Chondrocyte (in vitro differentiated cells): ENCODE data around the gene GARNL3. TPM values are rescaled to one million over a fixed set of nuclear protein-coding genes. Genes with fewer than 3 reads are reported as not detected.

ENCODE experiments used
- DNase-seq: peaks from one replicate; pipeline ENCODE4 v3.0.0; 2021; ENCODE audit warnings: mixed read lengths, low spot score
- H3K27ac Mint-ChIP-seq: one replicate; pipeline ENCODE4 v1.8.0; 2021; ENCODE audit warnings: mild to moderate bottlenecking, moderate library complexity, mixed read lengths; ENCODE audit not compliant: unreplicated experiment
- H3K27me3 Mint-ChIP-seq: 2 replicates; pipeline ENCODE4 v1.8.0; 2021; ENCODE audit warnings: low read depth, mixed read lengths
- H3K36me3 Mint-ChIP-seq: 2 replicates; pipeline ENCODE4 v1.8.0; 2021; ENCODE audit warnings: low read depth, mixed read lengths
- H3K4me1 Mint-ChIP-seq: 2 replicates; pipeline ENCODE4 v1.8.0; 2021; ENCODE audit warnings: low read depth, mild to moderate bottlenecking, mixed read lengths
- H3K4me3 Mint-ChIP-seq: one replicate; pipeline ENCODE4 v1.8.0; 2021; ENCODE audit warnings: mild to moderate bottlenecking, moderate library complexity, mixed read lengths; ENCODE audit not compliant: unreplicated experiment
- H3K9me3 Mint-ChIP-seq: 2 replicates; pipeline ENCODE4 v1.8.0; 2021; ENCODE audit warnings: low read depth, mixed read lengths
- total RNA-seq: library from RNA; stranded (reverse); gene quantifications from 3 replicates; pipeline ENCODE4 v1.2.1, GENCODE V29; 2021
- TF ChIP-seq, protein P1 (sequence below): fragments of 200-600 bp; sonication (generic); IDR thresholded peaks from 2 replicates; pipeline ENCODE4 v1.5.0; 2021; ENCODE audit warnings: antibody characterized with exemption, mild to moderate bottlenecking, moderate library complexity

GARNL3 gene
- total RNA-seq, 1 donor from 2014 or later, result 8.9 TPM

DNA sequence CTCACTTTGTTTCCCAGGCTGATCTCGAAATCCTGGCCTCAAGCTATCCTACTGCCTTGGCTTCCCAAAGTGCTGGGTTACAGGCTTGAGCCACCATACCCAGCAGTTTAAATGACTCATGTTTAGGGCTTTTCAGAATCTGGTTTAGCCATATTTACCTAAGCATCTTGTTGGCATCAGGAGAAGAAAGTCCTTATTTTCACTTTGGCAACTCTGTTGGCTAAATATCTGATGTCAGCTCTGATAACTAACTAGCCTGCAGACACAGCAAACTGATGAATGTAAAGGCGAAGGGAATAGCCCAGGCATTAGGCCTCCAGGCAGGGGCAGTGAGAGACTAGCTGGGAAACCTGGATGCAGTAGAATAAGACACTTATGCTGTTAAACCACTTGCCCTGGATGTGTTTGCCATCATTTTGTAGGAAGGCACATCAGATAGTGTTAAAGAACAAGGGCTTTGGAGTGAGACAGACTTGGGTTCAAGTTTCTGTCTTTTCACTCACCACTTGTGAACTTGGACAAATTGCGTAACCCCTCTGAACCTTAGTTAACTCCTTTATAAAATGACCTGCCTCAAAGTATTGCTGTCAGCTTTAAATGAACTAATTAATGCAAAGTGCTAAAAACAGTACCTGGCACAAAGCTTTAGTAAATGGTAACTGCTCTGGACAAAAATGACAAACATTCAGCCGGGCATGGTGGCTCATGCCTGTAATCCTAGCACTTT lies 34.7 kb upstream of the GARNL3 start:
- TF ChIP-seq, protein P1, sequence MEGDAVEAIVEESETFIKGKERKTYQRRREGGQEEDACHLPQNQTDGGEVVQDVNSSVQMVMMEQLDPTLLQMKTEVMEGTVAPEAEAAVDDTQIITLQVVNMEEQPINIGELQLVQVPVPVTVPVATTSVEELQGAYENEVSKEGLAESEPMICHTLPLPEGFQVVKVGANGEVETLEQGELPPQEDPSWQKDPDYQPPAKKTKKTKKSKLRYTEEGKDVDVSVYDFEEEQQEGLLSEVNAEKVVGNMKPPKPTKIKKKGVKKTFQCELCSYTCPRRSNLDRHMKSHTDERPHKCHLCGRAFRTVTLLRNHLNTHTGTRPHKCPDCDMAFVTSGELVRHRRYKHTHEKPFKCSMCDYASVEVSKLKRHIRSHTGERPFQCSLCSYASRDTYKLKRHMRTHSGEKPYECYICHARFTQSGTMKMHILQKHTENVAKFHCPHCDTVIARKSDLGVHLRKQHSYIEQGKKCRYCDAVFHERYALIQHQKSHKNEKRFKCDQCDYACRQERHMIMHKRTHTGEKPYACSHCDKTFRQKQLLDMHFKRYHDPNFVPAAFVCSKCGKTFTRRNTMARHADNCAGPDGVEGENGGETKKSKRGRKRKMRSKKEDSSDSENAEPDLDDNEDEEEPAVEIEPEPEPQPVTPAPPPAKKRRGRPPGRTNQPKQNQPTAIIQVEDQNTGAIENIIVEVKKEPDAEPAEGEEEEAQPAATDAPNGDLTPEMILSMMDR, result no peak
- Mint-ChIP-seq H3K27me3 (no peaks in the 10 kb centered on the region), H3K4me3 (no peak overlapping the region), H3K27ac (no peak overlapping the region), H3K9me3 (no peaks in the 10 kb centered on the region), H3K36me3 (no peaks in the 10 kb centered on the region), H3K4me1 (peaks cover 35% of the 10 kb centered on the region)
- no peak for DNase-seq

DNA sequence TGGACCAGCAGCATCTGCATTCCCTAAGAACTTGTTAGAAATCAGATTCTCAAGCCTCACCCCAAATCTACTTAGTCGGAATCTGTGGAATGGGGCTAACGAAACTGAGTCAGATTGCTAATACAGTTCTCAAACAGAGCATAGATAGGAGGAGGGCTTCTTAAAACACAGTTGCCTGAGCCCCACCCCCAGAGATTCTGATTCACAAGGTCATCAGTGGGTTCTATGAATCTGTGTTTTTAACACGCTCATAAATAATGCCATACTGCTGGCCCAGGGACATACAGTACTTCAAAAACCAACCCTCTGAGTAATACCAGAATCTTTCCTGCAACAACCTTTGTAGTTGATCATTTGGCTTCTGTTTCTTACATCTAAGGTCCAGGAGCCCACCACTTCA lies 32.9 kb upstream of the GARNL3 start:
- TF ChIP-seq, protein P1, result no peak
- peaks cover under 1% of the 10 kb centered on the region for H3K36me3 Mint-ChIP-seq
- no peak for DNase-seq
- H3K27ac Mint-ChIP-seq, result no peak overlapping the region
- H3K27me3 Mint-ChIP-seq, result no peaks in the 10 kb centered on the region
- no peaks in the 10 kb centered on the region for H3K9me3 Mint-ChIP-seq
- H3K4me1 Mint-ChIP-seq, result peaks cover 25% of the 10 kb centered on the region
- no peak overlapping the region for H3K4me3 Mint-ChIP-seq

DNA sequence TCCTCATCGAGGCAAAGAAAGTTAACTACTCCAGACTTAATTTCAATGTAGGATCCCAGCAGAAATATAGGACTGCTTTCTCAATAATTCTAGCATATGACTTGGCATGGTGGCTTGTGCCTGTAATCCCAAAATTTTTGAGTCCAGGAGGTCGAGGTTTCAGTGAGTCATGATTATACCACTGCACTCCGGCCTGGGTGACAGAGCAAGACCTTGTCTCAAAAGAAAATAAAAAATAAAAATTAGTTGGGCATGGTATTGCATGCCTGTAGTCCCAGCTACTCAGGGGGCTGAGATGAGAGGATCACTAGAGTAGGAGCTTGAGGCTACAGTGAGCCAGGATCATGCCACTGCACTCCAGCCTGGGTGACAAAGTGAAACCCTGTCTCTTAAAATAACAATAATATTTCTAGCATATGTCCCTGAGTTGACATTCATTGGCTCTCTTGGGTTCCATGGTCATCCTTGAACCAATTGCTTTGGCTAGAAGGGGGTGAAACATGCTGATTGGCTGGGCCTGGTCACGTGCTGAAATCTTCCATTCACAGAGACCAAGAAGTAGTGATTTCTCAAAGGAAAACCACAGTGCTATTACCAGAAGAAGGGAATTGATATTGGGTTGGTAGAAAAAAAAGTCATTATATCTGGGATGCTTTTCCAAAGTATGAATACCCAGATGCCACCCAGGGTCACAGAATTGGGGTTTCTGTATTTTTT lies 31.6 kb upstream of the GARNL3 start:
- H3K27me3 Mint-ChIP-seq, result no peaks in the 10 kb centered on the region
- DNase-seq, result no peak
- peaks cover 5% of the 10 kb centered on the region for H3K36me3 Mint-ChIP-seq
- no peak overlapping the region for H3K4me3 Mint-ChIP-seq
- no peaks in the 10 kb centered on the region for H3K9me3 Mint-ChIP-seq
- peak overlapping the region; percentile 42 for H3K27ac Mint-ChIP-seq
- peaks cover 24% of the 10 kb centered on the region for H3K4me1 Mint-ChIP-seq
- TF ChIP-seq, protein P1, result no peak

- H3K36me3 Mint-ChIP-seq, result peaks cover 5% of the 10 kb centered on the region
- TF ChIP-seq, protein P1, result no peak
- H3K9me3 Mint-ChIP-seq, result no peaks in the 10 kb centered on the region
Observed at GRCh38 chr9:127233550-127233949, 31.0 kb upstream of the GARNL3 start.

GRCh38 chr9:127233989-127234388 lies 30.6 kb upstream of the GARNL3 start:
- H3K4me3 Mint-ChIP-seq, result no peak overlapping the region
- H3K27ac Mint-ChIP-seq, result peak overlapping the region; percentile 75

More at GRCh38 chr9:127233550-127233949, 31.0 kb upstream of the GARNL3 start:
- Mint-ChIP-seq H3K27me3 (no peaks in the 10 kb centered on the region), H3K4me3 (no peak overlapping the region), H3K4me1 (peaks cover 24% of the 10 kb centered on the region), H3K27ac (peak overlapping the region; percentile 75)
- no peak for DNase-seq

More at GRCh38 chr9:127233989-127234388, 30.6 kb upstream of the GARNL3 start:
- Mint-ChIP-seq H3K9me3 (no peaks in the 10 kb centered on the region), H3K4me1 (peaks cover 24% of the 10 kb centered on the region), H3K36me3 (peaks cover 5% of the 10 kb centered on the region), H3K27me3 (no peaks in the 10 kb centered on the region)
- no peak for DNase-seq
- TF ChIP-seq, protein P1, result no peak
